Fibroblast of lung (primary cell): ENCODE data around the gene SORL1.

Source experiments
- EZH2 ChIP-seq: IDR thresholded peaks from 2 replicates; pipeline ENCODE4 v1.5.1; 2012; ENCODE audit warnings: low read length, control low read depth, mild to moderate bottlenecking; ENCODE audit errors: missing control alignments
- TF ChIP-seq, protein P1 (sequence below), 2 donors: IDR thresholded peaks in 1 of 2; conservative IDR thresholded peaks in 1 of 2; 1 replicate in 1 of 2; 2 replicates in 1 of 2; pipeline ENCODE4 v1.5.1; 2011 to 2012; ENCODE audit warnings: low read length in 2 of 2, control low read depth in 1 of 2, inconsistent platforms in 1 of 2, low read depth in 1 of 2, mild to moderate bottlenecking in 1 of 2

DNA sequence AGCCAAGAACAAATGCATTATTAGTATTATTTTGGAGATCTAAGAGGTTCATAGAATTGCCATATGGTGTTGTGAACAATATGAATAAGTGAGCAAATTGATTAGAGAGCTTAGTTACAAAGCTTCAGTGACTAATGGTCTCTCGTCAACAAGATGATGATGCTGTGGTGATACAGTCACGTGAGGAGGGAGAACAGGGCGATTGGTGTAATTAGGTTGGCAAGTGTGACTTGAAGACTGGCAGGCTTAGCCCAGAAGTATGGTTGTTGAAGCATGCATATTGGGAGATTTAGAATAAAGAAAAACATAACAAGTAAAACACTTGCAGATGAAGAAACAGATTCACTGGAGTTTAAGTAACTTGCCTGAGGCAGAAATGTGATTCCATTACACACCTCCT lies 101.3 kb downstream of the SORL1 start:
- TF ChIP-seq, protein P1, sequence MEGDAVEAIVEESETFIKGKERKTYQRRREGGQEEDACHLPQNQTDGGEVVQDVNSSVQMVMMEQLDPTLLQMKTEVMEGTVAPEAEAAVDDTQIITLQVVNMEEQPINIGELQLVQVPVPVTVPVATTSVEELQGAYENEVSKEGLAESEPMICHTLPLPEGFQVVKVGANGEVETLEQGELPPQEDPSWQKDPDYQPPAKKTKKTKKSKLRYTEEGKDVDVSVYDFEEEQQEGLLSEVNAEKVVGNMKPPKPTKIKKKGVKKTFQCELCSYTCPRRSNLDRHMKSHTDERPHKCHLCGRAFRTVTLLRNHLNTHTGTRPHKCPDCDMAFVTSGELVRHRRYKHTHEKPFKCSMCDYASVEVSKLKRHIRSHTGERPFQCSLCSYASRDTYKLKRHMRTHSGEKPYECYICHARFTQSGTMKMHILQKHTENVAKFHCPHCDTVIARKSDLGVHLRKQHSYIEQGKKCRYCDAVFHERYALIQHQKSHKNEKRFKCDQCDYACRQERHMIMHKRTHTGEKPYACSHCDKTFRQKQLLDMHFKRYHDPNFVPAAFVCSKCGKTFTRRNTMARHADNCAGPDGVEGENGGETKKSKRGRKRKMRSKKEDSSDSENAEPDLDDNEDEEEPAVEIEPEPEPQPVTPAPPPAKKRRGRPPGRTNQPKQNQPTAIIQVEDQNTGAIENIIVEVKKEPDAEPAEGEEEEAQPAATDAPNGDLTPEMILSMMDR (conservative IDR thresholded peaks at IDR 0.05 in 1 of 2, IDR thresholded peaks at IDR 0.05 in 1 of 2; ENCODE audit: low read depth in 1 of 2, low read length in 2 of 2), result no peak
- no peak for TF ChIP-seq EZH2
